Type B pancreatic cell (in vitro differentiated cells): ENCODE data around the gene GSK3B. TPM values are rescaled to one million over a fixed set of nuclear protein-coding genes. Genes with fewer than 3 reads are reported as not detected.

ENCODE experiments used
- DNase-seq: peaks from one replicate; pipeline ENCODE4 v3.0.0; 2021; ENCODE audit warnings: mixed read lengths; ENCODE audit not compliant: unreplicated experiment; ENCODE audit errors: extremely low spot score
- H3K27ac Mint-ChIP-seq: 2 replicates; pipeline ENCODE4 v1.8.0; 2021; ENCODE audit warnings: mild to moderate bottlenecking, mixed read lengths
- H3K27me3 Mint-ChIP-seq: 2 replicates; pipeline ENCODE4 v1.8.0; 2021; ENCODE audit warnings: mixed read lengths
- H3K36me3 Mint-ChIP-seq: 2 replicates; pipeline ENCODE4 v1.8.0; 2021; ENCODE audit warnings: mixed read lengths
- H3K4me1 Mint-ChIP-seq: one replicate; pipeline ENCODE4 v1.8.0; 2021; ENCODE audit warnings: mixed read lengths; ENCODE audit not compliant: unreplicated experiment
- H3K4me3 Mint-ChIP-seq: 2 replicates; pipeline ENCODE4 v1.8.0; 2021; ENCODE audit warnings: mild to moderate bottlenecking, mixed read lengths
- H3K9me3 Mint-ChIP-seq: 2 replicates; pipeline ENCODE4 v1.8.0; 2021; ENCODE audit warnings: mixed read lengths
- total RNA-seq: library from RNA; stranded (reverse); gene quantifications from 2 replicates; pipeline ENCODE4 v1.2.1, GENCODE V29; 2021; ENCODE audit warnings: low replicate concordance
- TF ChIP-seq, protein P1 (sequence below): fragments of 200-600 bp; sonication (generic); conservative IDR thresholded peaks from 2 replicates; pipeline ENCODE4 v1.5.0; 2021; ENCODE audit warnings: antibody characterized with exemption, mild to moderate bottlenecking

The GSK3B gene
- total RNA-seq, 1 donor from 2014 or later, result 60.5 TPM

DNA sequence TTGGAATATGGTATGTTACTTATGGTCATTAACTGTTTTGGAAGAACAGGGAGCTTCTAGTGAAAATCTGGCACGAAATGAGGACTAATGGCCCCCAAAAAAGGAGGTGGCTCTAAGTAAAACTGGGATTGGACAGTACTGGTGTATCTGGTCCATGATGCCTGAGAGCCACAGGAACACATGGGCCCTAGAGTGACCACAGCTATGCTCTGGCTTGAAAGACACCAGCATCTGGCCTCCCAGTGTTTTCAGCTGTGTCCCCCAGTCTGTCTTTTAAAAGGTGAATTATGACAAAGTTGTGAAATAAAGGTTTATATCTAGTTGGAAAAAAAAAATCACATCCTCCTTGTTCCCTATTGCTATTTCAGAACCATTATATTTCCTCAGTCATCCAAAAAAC lies 64.5 kb downstream of the GSK3B start:
- peaks cover 40% of the 10 kb centered on the region for H3K36me3 Mint-ChIP-seq
- TF ChIP-seq, protein P1, sequence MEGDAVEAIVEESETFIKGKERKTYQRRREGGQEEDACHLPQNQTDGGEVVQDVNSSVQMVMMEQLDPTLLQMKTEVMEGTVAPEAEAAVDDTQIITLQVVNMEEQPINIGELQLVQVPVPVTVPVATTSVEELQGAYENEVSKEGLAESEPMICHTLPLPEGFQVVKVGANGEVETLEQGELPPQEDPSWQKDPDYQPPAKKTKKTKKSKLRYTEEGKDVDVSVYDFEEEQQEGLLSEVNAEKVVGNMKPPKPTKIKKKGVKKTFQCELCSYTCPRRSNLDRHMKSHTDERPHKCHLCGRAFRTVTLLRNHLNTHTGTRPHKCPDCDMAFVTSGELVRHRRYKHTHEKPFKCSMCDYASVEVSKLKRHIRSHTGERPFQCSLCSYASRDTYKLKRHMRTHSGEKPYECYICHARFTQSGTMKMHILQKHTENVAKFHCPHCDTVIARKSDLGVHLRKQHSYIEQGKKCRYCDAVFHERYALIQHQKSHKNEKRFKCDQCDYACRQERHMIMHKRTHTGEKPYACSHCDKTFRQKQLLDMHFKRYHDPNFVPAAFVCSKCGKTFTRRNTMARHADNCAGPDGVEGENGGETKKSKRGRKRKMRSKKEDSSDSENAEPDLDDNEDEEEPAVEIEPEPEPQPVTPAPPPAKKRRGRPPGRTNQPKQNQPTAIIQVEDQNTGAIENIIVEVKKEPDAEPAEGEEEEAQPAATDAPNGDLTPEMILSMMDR, result no peak
- peaks cover 12% of the 10 kb centered on the region for H3K9me3 Mint-ChIP-seq
- no peak overlapping the region for H3K27ac Mint-ChIP-seq
- peaks cover 9% of the 10 kb centered on the region for H3K4me1 Mint-ChIP-seq
- no peaks in the 10 kb centered on the region for H3K27me3 Mint-ChIP-seq
- DNase-seq, result no peak
- no peak overlapping the region for H3K4me3 Mint-ChIP-seq

DNA sequence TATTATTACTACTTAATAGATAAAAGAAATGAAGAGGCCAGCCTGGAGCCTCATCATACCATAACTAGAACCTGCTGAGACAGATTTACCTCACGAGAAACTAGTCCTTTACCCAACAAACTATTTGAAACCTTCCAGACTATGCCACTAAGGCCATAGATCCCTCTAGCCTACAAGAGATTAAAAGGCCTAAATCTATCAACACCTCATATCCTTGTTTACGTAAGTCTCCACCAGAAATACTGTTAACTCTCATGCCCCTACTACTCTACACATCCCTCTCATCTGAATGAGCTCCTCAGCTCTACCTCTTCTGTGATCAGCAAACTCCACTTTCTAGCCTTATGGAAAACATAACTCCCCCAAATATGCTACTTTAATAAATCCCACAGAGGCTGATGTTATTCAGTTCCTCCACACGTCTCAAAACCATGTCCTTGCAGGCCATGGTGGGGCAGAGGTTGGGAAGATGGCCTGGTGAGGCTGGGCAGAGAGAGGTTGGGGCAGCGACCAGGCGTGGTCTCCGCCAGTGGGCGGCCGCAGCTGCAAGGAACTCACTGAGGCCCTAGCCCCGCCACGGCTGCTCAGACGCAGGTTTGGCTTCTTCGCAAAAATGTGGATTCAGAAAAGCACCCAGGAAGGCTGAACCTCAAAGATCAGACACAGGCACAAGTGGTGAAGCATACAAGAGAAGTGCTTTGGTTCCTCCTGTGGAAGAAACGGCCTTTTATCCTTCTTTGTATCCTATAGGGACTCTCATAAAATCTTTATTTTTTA lies 65.8 kb downstream of the GSK3B start:
- H3K27ac Mint-ChIP-seq, result no peak overlapping the region
- H3K36me3 Mint-ChIP-seq, result peaks cover 40% of the 10 kb centered on the region
- no peaks in the 10 kb centered on the region for H3K27me3 Mint-ChIP-seq
- H3K4me3 Mint-ChIP-seq, result peak overlapping the region; percentile 2
- TF ChIP-seq, protein P1, result no peak
- peaks cover 12% of the 10 kb centered on the region for H3K4me1 Mint-ChIP-seq
- DNase-seq, result no peak
- H3K9me3 Mint-ChIP-seq, result peaks cover 12% of the 10 kb centered on the region

DNA sequence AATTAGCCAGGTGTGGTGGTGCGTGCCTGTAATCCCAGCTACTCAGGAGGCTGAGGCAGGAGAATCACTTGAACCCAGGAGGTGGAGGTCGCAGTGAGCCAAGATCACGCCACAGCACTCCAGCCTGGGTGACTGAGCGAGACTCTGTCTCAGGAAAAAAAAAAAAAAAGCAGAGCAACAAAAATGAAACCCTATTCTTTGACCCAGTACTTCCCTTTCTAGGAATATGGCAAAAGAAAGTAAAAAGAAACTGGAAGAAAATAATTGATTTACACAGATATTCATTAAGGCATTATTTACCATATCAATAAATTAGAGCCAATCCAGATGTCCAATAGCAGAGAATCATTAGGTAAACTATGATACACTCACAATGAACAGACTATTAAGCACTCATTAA lies 67.0 kb downstream of the GSK3B start:
- H3K4me1 Mint-ChIP-seq, result peaks cover 15% of the 10 kb centered on the region
- no peak for DNase-seq
- H3K4me3 Mint-ChIP-seq, result no peak overlapping the region
- peaks cover 42% of the 10 kb centered on the region for H3K36me3 Mint-ChIP-seq
- no peak overlapping the region for H3K27ac Mint-ChIP-seq
- H3K27me3 Mint-ChIP-seq, result no peaks in the 10 kb centered on the region
- H3K9me3 Mint-ChIP-seq, result peaks cover 12% of the 10 kb centered on the region
- TF ChIP-seq, protein P1, result no peak

DNA sequence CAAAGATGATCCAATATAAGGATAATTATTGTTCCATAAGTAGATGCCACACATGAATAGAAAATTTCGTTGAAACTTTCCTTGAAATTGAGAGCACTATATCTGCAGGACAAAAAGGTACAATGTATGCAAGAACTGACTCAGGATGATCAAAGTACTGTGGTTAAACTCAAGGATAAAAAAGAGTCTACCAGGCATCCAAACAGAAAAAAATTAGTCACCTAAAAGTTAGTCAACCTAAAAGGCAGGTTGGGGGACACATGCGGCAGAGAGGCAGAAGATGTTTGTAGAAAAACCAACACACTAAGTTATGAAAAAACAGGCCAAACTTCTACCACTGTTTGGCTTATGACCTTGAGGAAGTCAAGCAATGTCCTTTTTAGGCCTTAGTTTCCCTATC lies 68.7 kb downstream of the GSK3B start:
- Mint-ChIP-seq H3K36me3 (peaks cover 40% of the 10 kb centered on the region), H3K27ac (no peak overlapping the region), H3K9me3 (peaks cover 12% of the 10 kb centered on the region), H3K27me3 (no peaks in the 10 kb centered on the region), H3K4me3 (no peak overlapping the region), H3K4me1 (peaks cover 13% of the 10 kb centered on the region)
- no peak for DNase-seq
- TF ChIP-seq, protein P1, result no peak

DNA sequence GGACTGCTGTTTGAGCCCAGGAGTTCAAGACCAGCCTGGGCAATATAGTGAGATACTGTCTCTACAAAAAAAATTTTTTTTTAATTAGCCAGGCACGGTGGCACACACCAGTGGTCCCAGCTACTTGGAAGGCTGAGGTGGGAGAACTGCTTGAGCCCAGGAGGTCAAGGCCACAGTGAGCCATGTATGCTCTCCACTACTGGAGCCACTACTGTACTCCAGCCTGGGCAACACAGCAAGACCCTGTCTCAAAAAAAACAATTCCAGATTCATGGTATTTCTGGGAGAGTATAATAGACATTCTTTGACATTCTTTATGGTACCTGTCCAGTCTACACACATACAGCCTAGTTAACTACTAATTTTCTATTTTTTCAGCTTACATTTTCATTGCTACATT lies 70.1 kb downstream of the GSK3B start:
- DNase-seq, result no peak
- Mint-ChIP-seq H3K4me1 (peaks cover 7% of the 10 kb centered on the region), H3K27ac (no peak overlapping the region), H3K27me3 (no peaks in the 10 kb centered on the region), H3K36me3 (peaks cover 35% of the 10 kb centered on the region), H3K4me3 (no peak overlapping the region), H3K9me3 (peaks cover 8% of the 10 kb centered on the region)
- TF ChIP-seq, protein P1, result no peak
